ENCODE measurements around the gene BCR. TPM values are rescaled to one million over a fixed set of nuclear protein-coding genes. Genes with fewer than 3 reads are reported as not detected.

BCR gene
- total and polyA plus RNA-seq, 2 of the 13 experiments (the other 11 are each of a cell fraction or from before 2014, with no cell fraction given): 19.9 to 33.6 TPM

DNA sequence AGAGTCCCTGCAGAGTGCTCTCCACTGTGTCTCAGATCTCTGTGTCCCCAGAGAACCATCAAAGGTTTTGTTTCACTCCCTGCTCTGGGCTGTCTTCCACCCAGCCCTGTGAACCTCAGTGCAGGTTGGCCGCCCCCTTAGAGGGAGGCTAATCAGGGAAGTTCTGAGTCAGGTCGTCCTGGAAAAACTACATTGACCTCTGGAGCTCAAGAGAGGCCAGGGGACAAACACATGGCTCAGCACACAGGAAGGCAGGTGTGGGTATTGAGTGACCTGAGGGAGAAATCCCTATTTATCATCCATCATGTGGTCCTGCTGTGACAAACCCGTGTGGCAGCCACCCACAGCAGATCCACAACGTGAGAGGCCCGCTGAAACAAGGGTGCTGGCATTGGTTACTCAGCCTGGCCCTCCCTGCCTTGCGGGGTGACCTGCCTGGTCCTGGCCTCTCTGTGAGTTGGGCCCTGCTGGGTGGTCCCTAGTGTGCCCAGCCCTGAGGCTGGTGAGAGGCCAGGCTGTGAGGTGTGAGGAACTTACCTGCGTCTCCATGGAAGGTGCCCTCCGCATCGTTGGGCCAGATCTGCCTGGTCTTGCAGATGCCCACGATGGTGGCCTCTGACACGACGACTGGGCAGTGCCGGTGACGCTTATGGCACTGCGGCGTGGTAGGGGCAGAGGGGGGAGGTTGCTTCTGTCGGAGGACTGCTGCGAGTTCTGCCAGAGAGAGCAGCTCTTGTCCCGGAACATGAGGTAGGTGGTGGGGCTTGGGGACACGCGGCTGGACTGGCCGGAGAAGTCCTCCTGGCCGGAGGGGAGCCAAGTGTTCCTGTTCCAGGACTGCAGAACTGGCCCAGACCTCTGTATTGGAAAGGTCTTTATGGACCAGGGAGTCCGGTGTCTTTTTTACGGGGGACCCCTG is 669 bp upstream of the BCR start (continued):
- no peak for TF ChIP-seq ZNF512B (CRISPR knock-in tag; IDR thresholded peaks at IDR 0.05; ENCODE audit: borderline replicate concordance)
- no peak for TF ChIP-seq ZFP1 (CRISPR knock-in tag; IDR thresholded peaks at IDR 0.05)
- peak; percentile 91; the same call in 1 of the 2 replicates for TF ChIP-seq ZNF556 (CRISPR knock-in tag; IDR thresholded peaks at IDR 0.05; ENCODE audit: borderline replicate concordance)
- TF ChIP-seq, protein P1, sequence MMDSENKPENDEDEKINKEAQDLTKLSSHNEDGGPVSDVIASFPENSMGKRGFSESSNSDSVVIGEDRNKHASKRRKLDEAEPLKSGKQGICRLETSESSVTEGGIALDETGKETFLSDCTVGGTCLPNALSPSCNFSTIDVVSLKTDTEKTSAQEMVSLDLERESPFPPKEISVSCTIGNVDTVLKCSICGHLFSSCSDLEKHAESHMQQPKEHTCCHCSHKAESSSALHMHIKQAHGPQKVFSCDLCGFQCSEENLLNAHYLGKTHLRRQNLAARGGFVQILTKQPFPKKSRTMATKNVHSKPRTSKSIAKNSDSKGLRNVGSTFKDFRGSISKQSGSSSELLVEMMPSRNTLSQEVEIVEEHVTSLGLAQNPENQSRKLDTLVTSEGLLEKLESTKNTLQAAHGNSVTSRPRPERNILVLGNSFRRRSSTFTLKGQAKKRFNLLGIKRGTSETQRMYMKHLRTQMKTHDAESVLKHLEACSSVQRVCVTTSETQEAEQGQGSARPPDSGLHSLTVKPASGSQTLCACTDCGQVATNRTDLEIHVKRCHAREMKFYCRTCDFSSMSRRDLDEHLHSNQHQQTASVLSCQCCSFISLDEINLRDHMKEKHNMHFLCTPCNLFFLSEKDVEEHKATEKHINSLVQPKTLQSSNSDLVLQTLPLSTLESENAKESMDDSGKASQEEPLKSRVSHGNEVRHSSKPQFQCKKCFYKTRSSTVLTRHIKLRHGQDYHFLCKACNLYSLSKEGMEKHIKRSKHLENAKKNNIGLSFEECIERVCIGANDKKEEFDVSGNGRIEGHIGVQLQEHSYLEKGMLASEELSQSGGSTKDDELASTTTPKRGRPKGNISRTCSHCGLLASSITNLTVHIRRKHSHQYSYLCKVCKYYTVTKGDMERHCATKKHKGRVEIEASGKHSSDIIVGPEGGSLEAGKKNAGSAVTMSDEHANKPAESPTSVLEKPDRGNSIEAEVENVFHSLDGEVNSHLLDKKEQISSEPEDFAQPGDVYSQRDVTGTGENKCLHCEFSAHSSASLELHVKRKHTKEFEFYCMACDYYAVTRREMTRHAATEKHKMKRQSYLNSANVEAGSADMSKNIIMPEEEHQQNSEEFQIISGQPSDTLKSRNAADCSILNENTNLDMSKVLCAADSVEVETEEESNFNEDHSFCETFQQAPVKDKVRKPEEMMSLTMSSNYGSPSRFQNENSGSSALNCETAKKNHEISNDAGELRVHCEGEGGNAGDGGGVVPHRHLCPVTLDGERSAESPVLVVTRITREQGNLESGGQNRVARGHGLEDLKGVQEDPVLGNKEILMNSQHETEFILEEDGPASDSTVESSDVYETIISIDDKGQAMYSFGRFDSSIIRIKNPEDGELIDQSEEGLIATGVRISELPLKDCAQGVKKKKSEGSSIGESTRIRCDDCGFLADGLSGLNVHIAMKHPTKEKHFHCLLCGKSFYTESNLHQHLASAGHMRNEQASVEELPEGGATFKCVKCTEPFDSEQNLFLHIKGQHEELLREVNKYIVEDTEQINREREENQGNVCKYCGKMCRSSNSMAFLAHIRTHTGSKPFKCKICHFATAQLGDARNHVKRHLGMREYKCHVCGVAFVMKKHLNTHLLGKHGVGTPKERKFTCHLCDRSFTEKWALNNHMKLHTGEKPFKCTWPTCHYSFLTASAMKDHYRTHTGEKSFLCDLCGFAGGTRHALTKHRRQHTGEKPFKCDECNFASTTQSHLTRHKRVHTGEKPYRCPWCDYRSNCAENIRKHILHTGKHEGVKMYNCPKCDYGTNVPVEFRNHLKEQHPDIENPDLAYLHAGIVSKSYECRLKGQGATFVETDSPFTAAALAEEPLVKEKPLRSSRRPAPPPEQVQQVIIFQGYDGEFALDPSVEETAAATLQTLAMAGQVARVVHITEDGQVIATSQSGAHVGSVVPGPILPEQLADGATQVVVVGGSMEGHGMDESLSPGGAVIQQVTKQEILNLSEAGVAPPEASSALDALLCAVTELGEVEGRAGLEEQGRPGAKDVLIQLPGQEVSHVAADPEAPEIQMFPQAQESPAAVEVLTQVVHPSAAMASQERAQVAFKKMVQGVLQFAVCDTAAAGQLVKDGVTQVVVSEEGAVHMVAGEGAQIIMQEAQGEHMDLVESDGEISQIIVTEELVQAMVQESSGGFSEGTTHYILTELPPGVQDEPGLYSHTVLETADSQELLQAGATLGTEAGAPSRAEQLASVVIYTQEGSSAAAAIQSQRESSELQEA (CRISPR knock-in tag; IDR thresholded peaks at IDR 0.05; ENCODE audit: not compliant biosample characterization): no peak
- TF ChIP-seq ZNF264 (CRISPR knock-in tag; IDR thresholded peaks at IDR 0.05): no peak
- no peak for TF ChIP-seq KLF12 (CRISPR knock-in tag; IDR thresholded peaks at IDR 0.05; ENCODE audit: borderline replicate concordance)
- TF ChIP-seq GABPB1 (CRISPR knock-in tag; IDR thresholded peaks at IDR 0.05): 0 out of 2 replicates have a peak, but pooled peaks have one; percentile 13
- TF ChIP-seq ZNF543 (CRISPR knock-in tag; IDR thresholded peaks at IDR 0.05): no peak
- TF ChIP-seq, protein P2, sequence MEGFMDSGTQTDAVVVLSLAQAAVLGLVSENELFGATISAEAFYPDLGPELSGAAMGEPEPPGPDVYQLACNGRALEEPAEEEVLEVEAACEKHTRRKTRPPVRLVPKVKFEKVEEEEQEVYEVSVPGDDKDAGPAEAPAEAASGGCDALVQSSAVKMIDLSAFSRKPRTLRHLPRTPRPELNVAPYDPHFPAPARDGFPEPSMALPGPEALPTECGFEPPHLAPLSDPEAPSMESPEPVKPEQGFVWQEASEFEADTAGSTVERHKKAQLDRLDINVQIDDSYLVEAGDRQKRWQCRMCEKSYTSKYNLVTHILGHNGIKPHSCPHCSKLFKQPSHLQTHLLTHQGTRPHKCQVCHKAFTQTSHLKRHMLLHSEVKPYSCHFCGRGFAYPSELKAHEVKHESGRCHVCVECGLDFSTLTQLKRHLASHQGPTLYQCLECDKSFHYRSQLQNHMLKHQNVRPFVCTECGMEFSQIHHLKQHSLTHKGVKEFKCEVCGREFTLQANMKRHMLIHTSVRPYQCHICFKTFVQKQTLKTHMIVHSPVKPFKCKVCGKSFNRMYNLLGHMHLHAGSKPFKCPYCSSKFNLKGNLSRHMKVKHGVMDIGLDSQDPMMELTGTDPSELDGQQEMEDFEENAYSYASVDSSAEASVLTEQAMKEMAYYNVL (CRISPR knock-in tag; IDR thresholded peaks at IDR 0.05; ENCODE audit: borderline replicate concordance): no peak
- TF ChIP-seq ZGPAT (CRISPR knock-in tag; IDR thresholded peaks at IDR 0.05): no peak
- TF ChIP-seq MEIS1 (CRISPR knock-in tag; IDR thresholded peaks at IDR 0.05; ENCODE audit: borderline replicate concordance): peak; percentile 67; the same call in 1 of the 2 replicates
- TF ChIP-seq HOXA9 (CRISPR knock-in tag; IDR thresholded peaks at IDR 0.05; ENCODE audit: borderline replicate concordance): no peak
- TF ChIP-seq MYC (CRISPR knock-in tag; IDR thresholded peaks at IDR 0.05; ENCODE audit: borderline replicate concordance): peak; percentile 52; the same call in 1 of the 2 replicates
